ENCODE results near the gene IMMP2L.
"Not testable (repeated sequence)": the region's sequence is repeated elsewhere in the genome, so short reads cannot be mapped to it uniquely, and the experiment has no call there.

Gene IMMP2L

DNA sequence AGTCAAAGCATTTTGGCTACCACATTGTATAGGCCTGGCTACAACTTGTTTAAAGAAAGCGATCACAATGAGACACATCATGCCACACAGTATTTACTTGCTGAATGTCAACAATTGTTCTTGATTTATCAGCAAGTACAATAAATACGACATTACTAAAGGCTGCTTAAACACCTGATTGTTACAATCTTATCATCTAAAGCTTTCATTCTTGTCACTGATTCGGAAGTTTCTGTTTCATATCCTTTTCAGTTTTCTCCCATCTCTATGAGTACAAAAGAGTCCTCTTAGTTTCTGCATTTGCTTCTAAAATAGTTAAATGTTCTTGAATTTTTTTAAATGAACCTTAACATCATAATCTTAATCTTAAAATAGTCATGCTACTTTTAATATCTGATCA lies 599.5 kb downstream of the IMMP2L start:
- no peak for DNase-seq

DNA sequence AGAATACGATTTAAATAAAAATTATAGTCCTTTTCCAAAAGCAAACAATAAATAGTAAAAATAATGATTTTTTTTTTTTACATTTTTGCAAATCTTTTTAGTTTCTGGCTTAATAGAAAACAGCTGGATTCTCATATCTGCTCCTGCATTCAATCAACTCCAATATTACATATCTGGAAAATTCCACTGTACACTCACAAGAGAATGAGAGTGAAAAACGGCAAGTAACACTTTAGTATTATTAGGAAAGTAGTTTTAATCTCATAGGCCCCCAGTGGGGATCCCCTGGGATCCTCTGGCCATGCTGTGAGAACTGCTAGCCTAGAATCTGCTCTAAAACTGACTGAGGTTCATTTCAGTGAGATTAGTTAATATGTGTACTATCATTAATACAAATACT lies 599.9 kb downstream of the IMMP2L start:
- no peak for DNase-seq

DNA sequence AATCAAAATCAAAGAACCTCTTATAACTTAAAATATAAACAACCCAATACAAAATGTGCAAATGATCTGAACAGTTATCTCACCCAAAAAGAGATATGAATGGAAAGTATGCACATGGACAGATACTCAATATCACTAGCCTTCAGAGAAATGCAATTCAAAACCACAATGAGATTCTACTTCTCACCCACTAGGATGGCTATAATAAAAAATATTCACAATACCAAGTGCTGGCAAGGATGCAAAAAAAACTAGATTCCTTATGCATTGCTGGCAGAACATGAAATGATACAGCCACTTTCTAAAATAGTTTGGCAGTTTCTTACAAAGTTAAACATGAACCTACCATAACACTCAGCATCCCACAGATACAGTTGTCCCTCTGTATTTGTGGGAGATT lies 601.5 kb downstream of the IMMP2L start:
- DNase-seq, result no peak

DNA sequence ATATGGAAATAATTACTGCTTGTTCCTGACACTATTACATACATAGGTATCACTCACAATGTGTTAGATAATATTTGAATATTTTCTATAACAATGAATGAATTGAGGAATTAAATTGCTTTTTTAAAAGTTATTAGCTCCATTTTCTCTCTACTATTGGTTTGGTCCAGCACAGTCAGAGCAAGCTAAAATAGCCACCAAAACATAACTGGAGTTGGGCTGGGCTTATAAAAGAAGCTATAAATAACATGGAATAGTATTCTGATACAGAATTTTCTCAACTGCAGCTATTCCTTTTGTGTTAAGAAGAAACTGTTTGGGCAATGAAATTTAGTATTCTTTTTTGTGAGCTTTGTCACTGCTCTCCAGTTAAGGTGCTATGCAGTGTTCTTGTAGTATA lies 614.0 kb downstream of the IMMP2L start:
- no peak for DNase-seq

DNA sequence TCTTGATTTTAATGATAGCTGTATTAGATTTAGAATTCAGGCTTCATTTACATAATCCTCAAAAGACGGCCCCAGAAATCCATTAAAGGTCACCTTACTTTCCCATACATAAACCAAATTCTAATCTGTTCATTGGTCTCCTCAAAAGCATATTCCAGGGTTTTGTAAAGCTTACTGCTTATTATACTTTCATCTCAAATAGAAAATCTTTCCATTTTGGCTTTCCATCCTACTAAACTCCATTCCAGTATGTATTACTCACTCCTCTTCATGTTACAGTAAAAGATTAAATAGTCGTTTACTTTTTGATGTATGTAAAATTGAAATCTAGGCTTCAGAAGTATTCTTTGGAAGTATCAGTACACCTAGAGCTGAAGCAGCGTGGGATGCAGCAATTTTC lies 614.9 kb downstream of the IMMP2L start:
- DNase-seq, result no peak

DNA sequence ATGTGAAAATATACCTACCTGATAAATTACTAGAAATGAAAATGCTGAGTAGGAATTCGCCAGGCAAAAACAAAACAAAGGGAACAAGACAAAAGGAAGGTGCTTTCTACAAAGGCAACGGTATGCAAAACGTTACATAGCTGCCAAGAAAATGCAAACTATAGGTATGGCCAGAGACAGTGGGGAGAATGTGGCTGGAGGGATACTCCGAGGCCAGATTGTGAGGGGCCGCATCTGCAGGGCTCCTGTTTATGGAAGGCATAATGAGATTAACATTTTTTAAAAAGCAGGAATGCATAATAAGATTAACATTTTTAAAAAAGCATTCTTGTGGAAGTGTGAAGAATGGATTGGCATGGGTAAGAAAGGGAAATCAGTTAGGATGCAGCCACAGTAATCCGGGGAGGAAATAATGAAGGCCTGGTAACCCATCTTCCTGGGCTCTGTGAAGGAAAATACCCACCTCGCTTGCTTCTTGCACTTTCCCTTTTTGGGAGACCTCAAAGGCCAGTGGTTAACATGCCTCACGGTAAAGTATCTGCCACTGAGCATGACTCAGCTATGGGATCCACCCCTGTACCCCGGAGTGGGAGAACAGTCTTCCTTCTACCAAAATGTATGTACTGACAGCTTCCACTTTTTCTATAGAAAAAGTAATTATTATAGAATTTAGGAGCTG lies 617.2 kb downstream of the IMMP2L start:
- no peak for DNase-seq

DNA sequence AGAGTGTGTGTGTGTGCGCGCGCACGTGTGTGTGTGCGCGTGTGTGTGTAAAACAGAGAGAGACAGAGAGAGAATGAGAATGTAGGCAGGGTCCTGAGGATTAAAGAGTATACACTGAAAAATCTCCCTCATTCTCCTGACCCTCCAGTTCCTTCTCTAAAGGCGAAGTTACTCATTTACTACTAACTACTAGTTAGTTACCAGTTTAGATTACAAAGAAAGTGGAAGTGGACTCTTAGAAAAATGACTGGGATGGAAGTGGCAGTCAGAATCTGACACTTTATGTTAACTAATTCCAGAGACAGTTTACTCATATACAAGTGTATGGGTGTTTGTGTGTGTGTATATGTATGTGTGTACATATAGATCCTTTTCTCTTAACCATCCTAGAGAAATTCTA lies 617.8 kb downstream of the IMMP2L start:
- DNase-seq, result no peak

DNA sequence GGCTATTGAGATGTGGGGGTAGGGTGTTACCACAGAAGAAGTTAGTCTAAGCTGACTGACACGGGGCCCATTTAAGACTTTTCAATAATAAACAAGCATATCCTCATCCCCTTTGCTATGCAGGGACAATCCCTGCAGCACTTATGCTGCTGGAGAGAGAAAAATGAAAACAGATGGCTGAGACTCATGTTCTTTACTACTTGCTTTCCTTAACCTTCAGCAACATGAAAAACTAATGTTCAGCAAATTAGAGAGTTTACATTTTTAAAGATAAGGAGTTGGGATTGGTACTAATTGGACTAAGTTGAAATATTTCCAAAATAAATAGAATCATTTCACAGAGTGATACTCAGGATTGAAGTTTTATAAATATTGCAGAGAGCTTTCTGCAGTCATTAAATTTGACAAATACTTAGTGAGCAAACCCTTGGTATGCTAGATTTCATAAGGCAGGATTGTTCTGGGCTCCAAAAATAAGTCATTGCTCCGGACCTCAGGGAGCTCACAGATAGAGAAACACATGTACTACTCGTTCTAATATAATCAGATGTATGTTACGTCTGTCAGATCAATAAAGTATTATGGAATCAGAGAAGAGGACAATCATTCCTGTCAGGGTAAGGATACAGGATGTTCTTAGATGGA lies 618.5 kb downstream of the IMMP2L start:
- DNase-seq, result no peak

DNA sequence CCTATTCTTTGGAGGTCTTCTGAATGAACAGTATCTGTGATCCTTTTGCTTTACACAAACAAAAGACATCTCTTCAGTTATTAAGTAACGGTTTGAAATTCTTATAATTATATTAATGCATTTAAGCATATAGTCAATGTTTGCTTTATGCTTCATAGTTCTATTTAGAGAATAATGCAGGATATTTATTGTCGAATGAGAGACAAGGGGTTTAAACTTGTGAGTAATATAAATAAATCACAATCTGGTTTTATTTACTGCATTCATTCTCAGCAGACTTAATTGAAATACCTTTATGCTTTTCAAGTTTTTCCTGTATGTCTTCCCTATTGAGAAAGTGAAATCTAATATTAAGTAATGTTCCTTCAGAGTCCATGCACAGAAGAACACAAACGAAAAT lies 620.9 kb downstream of the IMMP2L start:
- DNase-seq, result no peak

DNA sequence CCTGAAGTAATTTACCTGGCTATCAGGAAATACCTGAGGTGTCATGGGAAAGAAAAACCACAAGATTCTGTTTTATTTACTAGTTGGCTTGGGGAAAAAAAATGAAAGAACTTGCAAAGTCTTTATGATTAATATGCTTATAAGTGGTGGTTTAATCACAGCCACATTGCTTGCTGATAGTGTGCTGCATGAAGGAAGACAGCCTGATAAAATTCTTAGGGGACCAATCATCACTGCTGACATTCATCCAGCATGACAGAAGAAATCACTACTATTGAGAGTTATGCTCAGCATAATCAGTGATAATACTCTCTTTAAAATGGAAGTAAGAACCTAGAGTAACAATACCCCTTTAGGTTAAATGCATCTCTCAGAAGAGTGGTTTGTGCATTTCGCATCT lies 621.5 kb downstream of the IMMP2L start:
- DNase-seq, result no peak

DNA sequence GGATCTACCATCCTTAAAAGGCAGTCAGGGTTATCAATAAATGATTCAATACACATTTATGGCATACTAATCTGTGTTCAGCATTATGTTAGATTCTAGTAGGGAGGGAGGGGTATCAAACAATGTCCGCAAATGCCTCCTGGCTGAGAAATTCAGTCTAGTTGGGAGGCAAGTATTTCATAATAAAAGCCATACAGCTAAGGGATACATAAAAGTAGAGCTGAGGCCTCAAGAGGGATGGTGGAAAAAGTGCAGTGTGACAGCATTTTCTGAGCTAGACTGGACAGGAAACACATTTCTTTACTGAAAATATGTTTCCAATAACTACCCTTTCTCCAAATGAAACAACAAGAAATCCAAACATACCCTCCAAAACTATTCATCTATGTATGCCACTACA lies 624.1 kb downstream of the IMMP2L start:
- DNase-seq, result no peak

DNA sequence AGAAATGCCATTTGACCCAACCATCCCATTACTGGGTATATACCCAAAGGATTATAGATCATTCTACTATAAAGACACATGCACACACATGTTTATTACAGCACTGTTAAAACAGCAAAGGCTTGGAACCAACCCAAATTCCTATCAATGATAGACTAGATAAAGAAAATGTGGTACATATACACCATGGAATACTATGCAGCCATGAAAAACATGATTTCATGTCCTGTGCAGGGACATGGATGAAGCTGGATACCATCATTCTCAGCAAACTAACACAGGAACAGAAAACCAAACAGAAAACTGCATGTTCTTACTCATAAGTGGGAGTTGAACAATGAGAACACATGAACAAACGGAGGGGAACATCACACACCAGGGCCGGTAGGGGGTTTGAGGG lies 625.6 kb downstream of the IMMP2L start:
- not testable (repeated sequence) for DNase-seq

DNA sequence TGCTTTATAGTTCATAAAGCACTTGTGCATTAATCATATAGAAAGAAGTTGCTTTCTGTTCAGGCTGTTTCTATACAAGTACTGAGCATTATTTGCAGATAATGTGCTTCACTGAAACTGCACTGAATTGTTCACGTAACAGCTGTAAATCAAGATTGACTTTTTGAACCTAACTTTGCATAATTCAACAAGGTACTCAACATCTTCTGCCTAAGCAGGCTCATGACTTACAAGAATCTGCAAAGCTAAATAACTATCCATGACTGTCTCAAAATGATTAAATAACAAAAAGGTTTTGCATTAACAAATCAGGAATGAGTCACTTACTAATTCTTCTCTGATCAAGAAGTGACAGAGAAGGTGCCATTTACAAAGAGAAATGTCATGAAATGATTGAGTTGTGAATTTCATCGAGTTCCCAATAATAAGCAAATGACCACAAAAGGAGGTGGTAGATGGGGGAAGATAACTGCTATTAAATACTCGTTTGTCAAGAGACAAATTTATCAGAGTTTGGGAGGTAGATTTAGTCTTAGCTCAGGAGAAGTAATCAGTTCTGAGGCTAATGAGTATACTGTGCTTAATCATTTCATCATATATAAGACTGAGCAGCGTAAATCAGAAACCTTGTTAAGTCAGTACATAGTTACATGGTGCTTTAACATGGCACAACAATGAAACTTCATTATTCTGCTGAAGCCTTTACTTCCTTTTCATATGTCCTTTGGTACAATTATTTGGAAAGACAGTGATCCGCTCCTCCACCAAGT lies 632.6 kb downstream of the IMMP2L start:
- no peak for DNase-seq

DNA sequence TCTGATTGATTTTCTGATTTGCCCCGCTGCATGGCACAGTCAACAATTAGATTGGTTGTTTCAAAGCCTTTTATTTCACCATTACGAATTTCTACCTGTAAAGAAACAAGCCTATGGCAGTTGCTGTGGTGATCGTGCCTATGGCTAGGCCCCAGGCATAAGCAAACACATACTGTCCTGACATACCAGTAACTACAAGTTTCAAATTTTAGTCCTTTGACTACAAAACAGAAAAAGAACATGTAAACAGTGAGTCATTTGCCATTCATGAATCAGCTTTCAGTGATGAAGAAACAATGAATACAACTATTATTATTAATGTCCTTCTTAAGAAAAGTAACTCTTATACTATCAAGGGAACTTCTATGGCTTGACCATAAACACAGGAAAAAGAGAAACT lies 639.4 kb downstream of the IMMP2L start:
- DNase-seq, result no peak

DNA sequence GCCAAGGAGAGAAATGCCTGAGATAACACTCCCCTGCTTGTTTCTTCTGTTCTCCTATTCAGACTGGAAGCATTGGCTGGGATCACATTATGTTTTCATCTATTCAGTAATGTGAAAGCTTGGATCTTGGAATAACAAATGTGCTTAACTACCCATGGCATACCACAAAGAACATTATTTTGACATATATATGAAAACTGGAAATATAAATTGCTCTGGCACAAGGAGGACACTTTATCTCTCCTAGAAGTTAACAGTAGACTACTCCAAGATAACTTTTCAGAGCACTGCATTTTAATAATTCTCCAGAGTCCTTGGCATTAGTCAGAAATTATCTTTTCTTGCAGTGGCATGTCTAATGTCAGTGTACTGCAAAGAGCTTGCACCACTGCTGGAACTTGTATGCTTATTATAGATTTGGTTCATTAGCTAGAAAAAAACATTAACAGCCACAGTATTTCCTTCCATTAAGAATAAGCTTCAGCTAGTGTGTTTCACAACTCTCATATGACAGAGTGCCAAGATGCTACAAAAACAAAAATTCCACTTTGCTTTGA lies 640.6 kb downstream of the IMMP2L start:
- DNase-seq, result no peak

DNA sequence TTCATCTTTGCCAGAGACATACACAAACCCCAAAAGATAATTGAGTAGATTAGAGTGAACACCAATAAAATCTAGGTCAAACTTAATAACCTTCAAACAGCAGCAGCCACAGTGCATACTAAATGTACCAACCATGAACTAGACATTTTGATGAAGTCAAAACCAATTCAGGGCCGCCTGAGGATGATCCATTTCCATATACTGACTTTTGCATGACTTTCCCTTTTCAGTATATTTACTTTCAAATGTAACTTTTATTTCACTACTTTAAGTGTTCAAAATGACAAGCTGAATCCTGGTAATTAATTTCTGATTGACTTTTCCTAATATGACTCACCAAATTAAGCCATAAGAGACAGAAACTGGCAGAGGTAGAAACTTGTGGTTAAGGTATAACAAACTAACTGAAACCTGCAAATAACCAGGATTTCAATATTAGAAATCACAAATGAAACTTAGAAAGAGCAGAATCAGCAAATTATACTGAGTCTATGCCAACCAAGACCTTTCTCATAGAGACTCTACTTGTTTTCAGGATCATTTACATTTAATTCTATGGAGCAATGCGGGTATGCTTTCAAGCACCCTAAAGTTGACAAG lies 643.2 kb downstream of the IMMP2L start:
- no peak for DNase-seq

DNA sequence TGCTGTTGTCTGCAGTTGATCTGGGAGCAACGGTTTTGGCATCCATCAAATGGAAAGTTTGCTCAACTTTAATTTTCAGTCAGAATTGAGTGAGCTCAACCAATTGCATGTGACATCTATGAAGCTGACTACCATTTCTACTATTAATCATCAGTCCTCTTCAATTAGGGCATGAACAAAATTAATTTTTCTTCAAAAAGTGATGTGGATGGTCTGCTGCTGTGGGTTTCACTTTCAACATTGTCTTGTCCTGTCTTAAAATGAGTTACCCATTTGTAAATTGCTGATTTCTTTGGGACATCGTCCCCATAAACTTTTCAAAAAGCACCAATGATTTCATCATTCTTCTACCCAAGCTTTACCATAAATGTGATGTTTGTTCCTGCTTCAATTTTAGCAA lies 648.0 kb downstream of the IMMP2L start:
- no peak for DNase-seq

DNA sequence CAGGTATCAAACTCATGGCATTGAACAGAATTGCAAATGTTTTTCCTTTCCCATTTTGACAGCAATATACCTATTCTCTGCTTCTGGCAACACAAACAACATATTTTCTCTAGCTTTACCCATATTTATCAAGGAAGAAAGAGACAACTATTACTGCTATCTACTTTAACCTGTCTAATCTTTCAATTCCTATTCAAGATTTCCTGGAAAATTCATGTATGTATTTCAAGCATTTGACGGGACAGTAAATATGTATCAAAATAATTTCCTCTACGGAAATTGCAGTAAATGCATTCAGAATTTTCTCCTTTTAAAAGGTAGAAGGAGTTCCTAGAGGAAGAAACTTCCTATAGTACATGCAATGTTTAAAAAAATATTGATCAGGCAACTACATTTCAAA lies 650.7 kb downstream of the IMMP2L start:
- DNase-seq, result no peak

DNA sequence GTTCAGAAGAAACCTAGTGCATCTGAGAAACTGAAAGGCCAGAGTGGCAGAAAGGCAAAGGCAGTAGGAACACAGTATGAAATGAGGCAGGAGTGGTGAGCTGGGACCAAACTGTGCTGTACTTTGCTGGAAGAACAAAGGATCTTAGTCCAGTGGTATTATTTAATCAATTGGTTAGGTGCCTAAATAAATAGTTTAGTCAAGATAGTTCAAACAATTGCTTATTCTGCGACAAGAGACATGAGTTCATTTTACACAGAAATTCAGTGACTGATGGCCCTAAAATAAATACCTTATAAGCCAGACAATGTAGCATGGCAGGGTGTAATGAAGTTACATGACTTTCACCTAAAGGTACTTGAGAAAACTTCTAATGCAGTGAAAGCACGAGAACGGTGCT lies 653.2 kb downstream of the IMMP2L start:
- no peak for DNase-seq

DNA sequence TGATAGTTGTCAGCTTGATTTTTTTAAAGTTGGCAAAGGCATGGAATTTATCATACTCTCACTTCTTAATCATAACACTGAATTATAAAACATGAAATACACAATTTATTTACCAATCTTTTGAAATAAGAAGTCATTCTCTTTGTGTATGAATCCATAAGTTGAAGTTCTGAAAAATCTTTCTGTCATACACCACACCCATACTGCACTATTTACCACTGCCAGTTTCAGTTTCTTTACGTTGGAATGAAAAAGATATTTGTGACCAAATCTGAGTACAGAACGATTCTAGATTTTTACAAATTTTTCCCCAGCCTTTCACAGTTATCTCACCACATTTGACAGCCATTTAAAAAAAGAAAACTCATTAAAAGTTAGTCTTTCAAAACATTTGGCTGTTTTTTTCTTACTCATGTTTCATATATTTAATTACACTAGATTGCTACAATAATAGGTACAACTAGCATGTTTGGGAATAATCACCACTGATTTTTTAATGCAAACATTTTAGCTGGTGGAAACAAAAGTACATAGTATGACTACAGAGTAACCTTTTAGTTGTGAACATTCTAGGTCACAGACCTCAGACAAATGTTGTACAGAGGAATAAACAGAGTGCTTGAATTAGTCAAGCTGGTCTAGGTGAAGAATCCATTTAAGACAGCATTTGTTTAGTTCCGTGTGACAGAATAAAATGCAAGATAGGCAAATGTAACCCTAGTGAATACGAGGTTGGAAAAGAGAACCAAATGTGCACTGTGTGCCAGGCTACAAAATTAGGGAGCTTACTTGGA lies 656.3 kb downstream of the IMMP2L start:
- DNase-seq, result peak in 1 of 6 experiments; percentile 4

DNA sequence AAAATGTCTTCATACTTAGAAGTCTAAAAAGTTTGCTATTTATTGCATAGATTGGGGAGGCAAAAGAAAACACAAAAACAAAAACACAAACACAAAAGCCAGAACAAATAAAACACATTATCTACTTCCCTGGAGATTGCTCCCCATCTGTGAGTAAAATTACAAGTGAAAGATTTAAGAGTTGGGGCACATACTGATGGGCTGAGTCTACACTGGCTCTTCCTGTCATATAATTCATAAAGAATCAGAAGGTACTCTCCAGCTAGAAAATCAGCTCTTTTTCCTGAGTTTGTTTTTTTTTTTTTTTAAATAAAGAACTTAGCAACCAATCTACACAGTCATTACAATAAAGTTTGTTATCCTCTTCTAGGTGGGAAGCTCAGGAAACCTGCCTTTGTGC lies 663.8 kb downstream of the IMMP2L start:
- no peak for DNase-seq

DNA sequence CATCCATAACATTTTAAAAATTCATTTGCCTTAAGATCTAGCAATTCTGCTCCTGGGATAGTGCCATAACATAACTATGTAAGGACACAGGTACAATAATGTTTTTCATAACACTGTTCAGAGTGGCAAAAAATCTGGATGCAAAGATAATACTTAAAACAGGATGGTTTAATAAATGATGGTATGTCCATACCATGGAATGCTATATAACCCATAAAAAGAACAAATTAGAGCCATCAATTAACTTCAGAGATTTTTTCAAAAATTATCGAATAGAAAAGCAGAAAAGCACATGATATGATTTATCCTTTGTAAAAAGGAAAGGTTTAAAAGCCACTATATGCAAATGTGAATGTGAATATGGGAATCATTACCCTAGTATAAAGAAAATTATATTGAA lies 664.8 kb downstream of the IMMP2L start:
- no peak for DNase-seq

DNA sequence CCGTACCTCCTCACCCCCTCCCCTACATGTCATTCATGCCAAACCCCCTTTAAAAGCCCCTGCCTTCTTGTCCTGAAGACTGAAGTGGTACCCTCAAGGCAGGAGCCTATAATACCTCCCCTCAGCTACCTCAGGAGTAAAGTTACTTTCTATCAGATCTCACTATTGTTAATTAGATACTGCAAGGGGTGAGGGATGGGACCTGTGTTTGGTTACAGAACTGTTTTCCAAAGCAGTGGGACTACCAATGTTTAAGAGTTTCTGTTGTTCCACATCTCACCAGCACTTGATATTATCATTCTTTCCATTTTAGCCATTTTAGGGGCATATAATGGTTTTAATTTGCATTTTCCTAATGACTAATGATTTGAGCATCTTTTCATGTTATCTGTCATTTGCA lies 668.2 kb downstream of the IMMP2L start:
- DNase-seq, result no peak

Data from stimulated activated naive CD4-positive, alpha-beta T cell (primary cell).